Airway epithelial cell (primary cell): ENCODE results near the gene SLC12A4. TPM values are rescaled to one million over a fixed set of nuclear protein-coding genes. Genes with fewer than 3 reads are reported as not detected.

Experiments
- total RNA-seq: library from RNA; depleted of rRNA; stranded (reverse); fragments of >200 nt; gene quantifications from 2 replicates; pipeline ENCODE4 v1.2.3, GENCODE V29; 2015

Gene SLC12A4
- total RNA-seq = 34.3 and 43.0 TPM in 2 replicates

DNA sequence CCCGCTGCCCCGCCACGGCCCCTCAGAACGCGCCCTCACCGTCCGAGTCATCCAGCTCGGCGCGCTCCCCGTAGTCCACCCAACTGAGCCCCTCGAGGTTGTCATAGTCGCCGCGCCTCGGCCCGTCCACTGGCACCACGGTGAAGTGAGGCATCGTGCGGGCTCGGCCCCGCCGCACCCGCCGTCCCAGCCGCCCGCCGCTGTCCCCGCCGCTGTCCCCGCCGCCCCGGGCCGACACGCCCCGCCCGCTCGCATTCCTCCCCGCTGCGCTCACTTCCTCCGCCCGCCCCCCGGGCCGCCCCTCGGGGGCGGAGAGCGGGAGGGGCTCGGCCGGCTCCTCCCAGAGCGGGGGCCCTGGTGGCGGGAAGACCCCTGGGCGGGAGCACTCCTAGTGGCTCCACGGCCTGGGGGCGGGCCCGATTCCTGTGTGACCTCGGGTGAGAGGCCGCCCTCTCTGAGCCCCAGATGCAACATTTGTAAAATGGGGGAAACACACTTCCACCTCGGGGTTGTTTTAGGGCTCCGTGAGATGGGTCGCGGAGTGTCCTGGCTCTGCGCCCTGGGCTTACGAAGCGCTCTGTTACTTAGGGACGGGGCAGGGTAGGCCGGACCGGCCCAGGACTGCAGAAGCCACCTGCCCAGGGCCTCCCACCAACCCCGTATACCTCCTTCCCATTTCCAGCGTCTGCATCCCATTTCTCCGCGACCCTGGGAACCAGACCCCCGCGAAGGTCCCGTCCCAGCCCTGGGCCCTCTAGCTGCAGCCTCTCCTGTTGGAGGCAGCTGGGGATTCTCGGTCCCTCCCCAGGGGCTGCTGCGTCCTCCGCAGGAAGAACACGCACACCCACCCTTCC is at the start of gene SLC12A4:
Gene SLC12A4, minus strand, starts transcription at position 238 of the 854 bp plus-strand sequence. Its CDS starts 84 bp downstream, at position 154.

DNA sequence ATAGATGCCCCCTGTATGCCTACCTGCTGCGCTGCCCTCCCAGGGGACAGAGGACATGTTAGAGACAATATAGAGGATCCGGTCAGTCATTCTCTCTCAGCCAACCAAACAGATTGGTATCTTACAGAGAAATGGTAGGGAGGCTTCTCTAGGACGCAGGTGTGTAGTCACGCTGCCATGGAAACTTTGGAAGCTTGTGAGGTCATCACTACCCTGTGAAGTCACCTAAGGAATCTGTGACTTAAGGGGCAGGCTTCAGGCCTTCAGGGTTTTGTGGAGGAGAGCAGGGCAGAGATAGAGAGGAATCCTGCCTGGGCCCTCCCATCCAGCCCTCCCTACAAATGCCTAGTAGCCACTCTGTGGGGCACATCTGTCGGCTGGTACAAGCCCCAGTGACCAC is 47.2 kb upstream of the SLC12A4 start, which contains the start of gene DPEP2NB:
Gene DPEP2NB, minus strand, starts transcription at position 231 of the 400 bp plus-strand sequence. Its CDS starts 141 bp downstream, at position 90.

DNA sequence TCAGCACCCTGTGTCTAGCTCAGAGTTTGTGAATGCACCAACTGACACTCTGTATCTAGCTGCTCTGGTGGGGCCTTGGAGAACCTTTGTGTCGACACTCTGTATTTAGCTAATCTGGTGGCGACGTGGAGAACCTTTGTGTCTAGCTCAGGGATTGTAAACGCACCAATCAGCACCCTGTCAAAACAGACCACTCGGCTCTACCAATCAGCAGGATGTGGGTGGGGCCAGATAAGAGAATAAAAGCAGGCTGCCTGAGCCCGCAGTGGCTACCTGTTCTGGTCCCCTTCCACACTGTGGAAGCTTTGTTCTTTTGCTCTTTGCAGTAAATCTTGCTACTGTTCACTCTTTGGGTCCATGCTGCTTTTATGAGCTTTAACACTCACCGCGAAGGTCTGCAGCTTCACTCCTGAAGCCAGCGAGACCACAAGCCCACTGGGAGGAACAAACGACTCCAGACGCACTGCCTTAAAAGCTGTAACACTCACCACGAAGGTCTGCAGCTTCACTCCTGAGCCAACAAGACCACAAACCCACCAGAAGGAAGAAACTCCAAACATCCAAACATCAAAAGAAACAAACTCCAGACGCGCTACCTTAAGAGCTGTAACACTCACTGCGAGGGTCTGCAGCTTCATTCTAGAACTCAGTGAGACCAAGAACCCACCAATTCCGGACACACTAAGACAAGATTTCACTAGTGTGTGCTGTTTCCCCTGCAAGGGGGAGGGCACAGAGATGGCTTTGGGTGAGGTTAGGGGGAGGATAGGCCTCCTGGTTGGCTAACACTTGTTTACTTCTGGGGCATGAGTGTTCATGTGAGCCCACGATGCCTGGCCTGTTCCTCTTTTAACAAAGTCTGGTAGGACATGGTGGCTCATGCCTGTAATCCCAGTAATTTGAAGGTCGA is 30.6 kb upstream of the SLC12A4 start, which contains the start of gene DPEP2:
Gene DPEP2, minus strand, starts transcription at position 706 of the 910 bp plus-strand sequence. CDS start 6,272 bp downstream, outside the sequence.

DNA sequence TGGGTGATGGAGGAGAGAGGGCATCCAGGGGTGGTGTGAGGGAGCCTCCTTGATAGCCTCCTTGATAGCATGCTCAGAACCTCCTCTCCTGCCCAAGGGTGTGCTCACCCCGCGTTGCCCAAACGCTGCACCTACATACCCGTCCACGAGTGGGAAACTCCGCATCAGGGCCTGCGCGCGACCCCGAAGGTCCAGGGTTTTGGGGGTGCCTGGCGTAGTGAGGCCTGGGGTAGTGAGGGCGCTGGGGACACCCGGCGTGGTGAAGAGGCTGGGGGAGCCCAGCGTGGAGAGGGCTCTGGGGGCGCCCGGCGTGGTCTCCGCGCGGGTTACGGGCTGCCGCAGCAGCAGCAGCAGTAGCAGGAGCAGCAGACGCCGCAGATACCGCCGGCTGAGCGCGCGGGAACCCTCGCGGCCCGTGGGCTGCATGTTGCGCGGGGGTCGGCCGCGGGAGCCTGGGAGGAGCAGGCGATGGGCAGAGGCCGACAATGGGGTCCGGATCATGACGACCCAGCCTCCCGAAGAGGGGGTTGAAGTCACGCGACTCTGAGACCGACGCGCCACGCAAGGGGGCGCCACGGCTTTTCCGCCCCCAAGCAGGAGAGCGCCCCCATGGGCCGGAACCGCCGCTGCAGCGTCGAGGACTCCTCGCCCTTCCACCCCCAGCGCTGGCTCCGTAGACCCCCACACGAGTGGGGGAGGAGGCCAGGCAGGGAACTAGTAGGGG is 11.7 kb upstream of the SLC12A4 start, which contains the start of gene DPEP3:
Gene DPEP3, minus strand, starts transcription at position 545 of the 724 bp plus-strand sequence. Its CDS starts 119 bp downstream, at position 426.

DNA sequence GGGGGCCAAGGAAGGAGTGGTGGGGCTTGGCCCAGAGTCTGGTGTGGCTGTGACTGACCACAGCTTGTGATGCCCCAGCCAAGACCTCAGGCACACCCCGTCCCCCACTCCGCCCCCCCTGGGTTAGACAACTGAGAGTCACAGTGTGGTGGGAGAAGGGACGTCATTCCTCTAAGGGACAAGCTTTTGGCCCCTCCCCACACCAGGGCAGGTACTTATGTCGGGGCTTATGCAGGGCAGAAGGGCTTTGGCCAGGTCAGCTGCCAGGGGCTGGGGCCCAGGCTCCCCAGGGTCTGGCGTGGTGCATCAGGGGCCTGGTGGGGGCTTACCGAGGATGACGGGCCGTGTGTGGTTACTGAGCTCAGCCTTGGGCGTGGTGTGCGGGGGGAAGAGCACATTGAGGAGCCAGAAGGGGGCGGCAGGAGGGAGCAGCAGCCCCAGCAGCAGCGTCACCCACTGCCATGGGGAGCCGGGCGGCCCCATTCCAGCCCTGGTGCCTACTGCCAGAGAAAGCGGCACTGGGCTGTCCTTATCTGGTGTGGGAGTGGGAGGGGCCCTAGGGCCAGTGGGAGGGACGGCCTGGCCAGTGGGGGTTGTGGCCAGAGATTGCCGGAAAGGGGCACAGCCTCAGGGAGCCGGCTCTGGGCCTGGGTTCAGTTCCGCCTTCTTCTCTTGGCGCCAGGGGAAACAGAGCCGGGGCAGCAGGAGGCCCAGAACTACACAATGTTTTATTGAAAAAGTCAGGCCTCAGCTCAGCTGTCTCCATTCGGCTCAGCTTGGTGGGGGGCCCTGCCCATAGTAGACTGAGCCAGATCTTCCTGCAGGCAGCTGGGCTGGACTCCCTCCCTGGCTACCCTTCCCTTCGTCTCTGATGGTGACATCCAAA is 24.6 kb downstream of the SLC12A4 start, which contains the start of gene LCAT:
Gene LCAT, minus strand, starts transcription at position 502 of the 886 bp plus-strand sequence. Its CDS starts 19 bp downstream, at position 483.

DNA sequence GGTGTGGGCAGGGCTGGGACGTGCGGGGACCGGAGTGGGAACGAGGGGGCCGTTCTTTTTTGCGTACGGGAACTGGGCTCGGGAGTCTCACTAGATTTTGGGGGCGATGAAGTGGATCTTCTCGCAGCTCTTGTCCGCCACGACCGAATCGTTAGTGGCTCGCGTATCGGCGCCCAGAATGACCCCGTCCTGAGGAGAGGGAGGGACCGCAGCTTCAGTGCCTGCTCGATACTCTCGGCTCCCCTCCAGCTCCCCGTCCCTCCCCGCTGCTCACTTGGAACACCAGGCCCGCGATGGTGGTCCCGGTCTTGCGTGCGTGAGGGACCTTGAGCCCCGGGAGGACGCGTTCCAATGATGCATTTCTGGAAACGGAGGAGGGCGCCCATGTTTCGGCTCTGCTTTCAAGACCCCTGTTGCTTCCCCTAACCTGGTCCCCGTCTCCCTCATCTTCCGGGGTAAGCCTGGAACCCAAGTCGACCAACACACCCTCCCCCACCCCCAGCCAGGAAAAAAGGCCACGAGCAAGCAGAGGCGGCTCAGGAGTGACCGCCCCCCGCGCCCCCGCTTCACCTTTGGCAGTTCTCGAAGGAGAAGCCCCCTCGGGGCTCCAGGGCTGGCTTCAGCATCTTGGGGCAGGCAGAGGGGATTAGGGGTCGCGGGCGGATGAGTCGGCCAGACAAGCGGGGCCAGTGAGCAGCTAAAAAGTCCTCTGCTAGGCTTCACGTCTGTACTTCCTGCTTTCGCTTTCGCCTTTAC is 32.1 kb downstream of the SLC12A4 start, which contains the start of gene PSMB10:
Gene PSMB10, minus strand, starts transcription at position 727 of the 756 bp plus-strand sequence. Its CDS starts 101 bp downstream, at position 626.

DNA sequence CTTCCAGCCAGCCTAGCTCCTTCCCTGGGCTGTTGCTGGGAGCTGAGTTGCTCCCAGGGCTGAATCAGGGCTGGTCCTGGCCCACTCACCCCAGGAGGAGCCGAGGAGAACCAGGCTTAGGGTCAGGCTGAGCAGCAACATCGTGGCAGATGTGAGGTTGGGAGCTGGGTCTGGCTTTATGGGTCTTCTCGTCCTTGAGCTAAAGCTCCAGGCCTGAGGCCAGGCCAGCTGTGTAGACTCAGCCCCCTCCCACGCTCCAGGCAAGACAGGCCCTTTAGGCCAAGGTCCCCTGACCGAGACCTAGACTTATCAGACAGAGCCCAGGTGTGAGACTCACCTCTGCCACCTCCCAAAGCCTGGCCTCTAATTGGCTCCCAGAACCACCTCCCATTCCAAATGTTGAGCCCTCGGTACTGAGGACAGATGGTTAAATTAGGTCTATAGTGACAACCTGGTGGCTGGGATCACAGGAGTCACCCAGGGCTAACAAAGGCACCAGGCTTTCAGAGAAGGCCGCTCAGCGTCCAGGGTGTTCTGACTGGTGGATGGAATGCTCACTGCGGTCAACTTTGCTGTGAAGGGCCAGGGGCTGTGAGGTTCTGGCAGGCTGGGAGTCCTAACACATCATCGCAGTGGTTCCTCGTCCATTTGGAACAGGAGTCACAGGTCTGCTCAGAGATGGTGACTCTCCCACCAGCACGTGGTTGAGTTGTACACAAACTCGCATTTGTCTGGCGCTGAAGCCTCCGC is 36.5 kb downstream of the SLC12A4 start, which contains the start of gene CTRL:
Gene CTRL, minus strand, starts transcription at position 151 of the 750 bp plus-strand sequence. Its CDS starts 10 bp downstream, at position 141.

Other genes with a start within 250 kb of the SLC12A4 start
- 20.0 and 23.6 TPM in 2 replicates for gene GFOD2, start 249.3 kb downstream of the SLC12A4 start, total RNA-seq
- 4.1 and 5.0 TPM in 2 replicates for gene RANBP10, start 162.1 kb downstream of the SLC12A4 start, total RNA-seq
- gene TSNAXIP1, start 161.7 kb downstream of the SLC12A4 start, total RNA-seq = 0.07 and 0.09 TPM in 2 replicates
- 38.4 and 46.5 TPM in 2 replicates for gene THAP11, start 126.3 kb downstream of the SLC12A4 start, total RNA-seq
- gene NUTF2, start 121.7 kb downstream of the SLC12A4 start, total RNA-seq = 128 and 387 TPM in 2 replicates
- gene CENPT, start 120.9 kb downstream of the SLC12A4 start, total RNA-seq = 20.2 and 23.8 TPM in 2 replicates
- gene EDC4, start 95.6 kb downstream of the SLC12A4 start, total RNA-seq = 46.6 and 50.2 TPM in 2 replicates
- 0.60 TPM in 1 of 2 replicates, not detected in the other for gene NRN1L, start 83.8 kb downstream of the SLC12A4 start, total RNA-seq
- 6.4 and 10.9 TPM in 2 replicates for gene PSKH1, start 75.4 kb downstream of the SLC12A4 start, total RNA-seq
- gene CTRL, start 36.8 kb downstream of the SLC12A4 start, total RNA-seq = 1.5 TPM in 1 of 2 replicates, not detected in the other
- gene PSMB10, start 31.8 kb downstream of the SLC12A4 start, total RNA-seq = 18.6 and 25.6 TPM in 2 replicates
- gene LCAT, start 24.5 kb downstream of the SLC12A4 start, total RNA-seq = 3.4 and 7.1 TPM in 2 replicates
- gene DPEP3, start 11.9 kb upstream of the SLC12A4 start, total RNA-seq = not detected in 2 replicates
- gene DPEP2, start 30.8 kb upstream of the SLC12A4 start, total RNA-seq = not detected in 2 replicates
- gene DPEP2NB, start 47.3 kb upstream of the SLC12A4 start, total RNA-seq = not detected in 2 replicates
- 6.5 and 10.6 TPM in 2 replicates for gene DDX28, start 54.6 kb upstream of the SLC12A4 start, total RNA-seq
- gene DUS2, start 54.6 kb upstream of the SLC12A4 start, total RNA-seq = 30.4 and 35.0 TPM in 2 replicates
- 11.3 and 14.7 TPM in 2 replicates for gene NFATC3, start 116.7 kb upstream of the SLC12A4 start, total RNA-seq